Body of pancreas (tissue), 4 donors: ENCODE results near the gene BARHL1. TPM values are rescaled to one million over a fixed set of nuclear protein-coding genes. Genes with fewer than 3 reads are reported as not detected.

Experiments
- ATAC-seq: fragments of 150-250 bp; one replicate; pipeline ENCODE4 v1.9.1; 2016
- DNase-seq, 4 donors: peaks; one replicate each; pipeline ENCODE4 v3.0.0-alpha.2; 2019
- H3K27ac ChIP-seq, 4 donors: fragments of 200-600 bp; sonication (generic); 1 replicate in 3 of 4; 2 replicates in 1 of 4; pipeline versions ENCODE4 v1.5.1 to v1.6.1; 2016 to 2019; ENCODE audit warnings: mild to moderate bottlenecking in 1 of 4, mixed read lengths in 1 of 4, moderate library complexity in 1 of 4
- H3K27me3 ChIP-seq, 2 donors: fragments of 200-600 bp; sonication (generic); one replicate each; pipeline ENCODE4 v1.6.0; 2016; ENCODE audit warnings: mild to moderate bottlenecking in 1 of 2
- H3K36me3 ChIP-seq, 2 donors: fragments of 200-600 bp; sonication (generic); replicated peaks in 1 of 2; 2 replicates each; pipeline ENCODE4 v1.5.1; 2016; ENCODE audit warnings: low read depth in 2 of 2; ENCODE audit not compliant: insufficient read depth in 1 of 2
- H3K4me1 ChIP-seq: fragments of 200-600 bp; sonication (generic); one replicate; pipeline ENCODE4 v1.6.0; 2016
- H3K4me3 ChIP-seq, 2 donors: fragments of 200-600 bp; sonication (generic); 1 replicate in 1 of 2; 2 replicates in 1 of 2; pipeline ENCODE4 v1.5.1; 2016 to 2019
- H3K9me3 ChIP-seq, 3 donors: fragments of 200-600 bp; sonication (generic); 1 replicate in 2 of 3; 2 replicates in 1 of 3; pipeline ENCODE4 v1.5.1; 2016
- CTCF ChIP-seq, 7 experiments: fragments of 450-650 bp in 4 of 7; fragments of 200-600 bp in 3 of 7; sonication (generic) in 3 of 7; IDR thresholded peaks; one replicate each; pipeline ENCODE4 v1.5.1; 2016 to 2019; ENCODE audit warnings: antibody characterized with exemption in 7 of 7
- POLR2A ChIP-seq, 3 donors: fragments of 450-650 bp; IDR thresholded peaks; one replicate each; pipeline ENCODE4 v1.6.1; 2016; ENCODE audit warnings: antibody characterized with exemption in 3 of 3, mild to moderate bottlenecking in 2 of 3
- WGBS, 2 donors: methylation state at CpG; one replicate each; pipeline ENCODE4 v1.1.5; 2017; 5-methylcytosine and 5-hydroxymethylcytosine counted together
- intact Hi-C: fragments of 100-400 bp; cut with DNase I; formaldehyde crosslinking; loops from one replicate; pipeline ENCODE4 v1.15.1; 2023
- total RNA-seq, 2 donors: library from RNA; depleted of rRNA; stranded (reverse); fragments of >200 nt; gene quantifications; one replicate each; pipeline ENCODE4 v1.1.0, GENCODE V29; 2016

Gene BARHL1
- total RNA-seq, 2 donors from 2014 or later: not detected

DNA sequence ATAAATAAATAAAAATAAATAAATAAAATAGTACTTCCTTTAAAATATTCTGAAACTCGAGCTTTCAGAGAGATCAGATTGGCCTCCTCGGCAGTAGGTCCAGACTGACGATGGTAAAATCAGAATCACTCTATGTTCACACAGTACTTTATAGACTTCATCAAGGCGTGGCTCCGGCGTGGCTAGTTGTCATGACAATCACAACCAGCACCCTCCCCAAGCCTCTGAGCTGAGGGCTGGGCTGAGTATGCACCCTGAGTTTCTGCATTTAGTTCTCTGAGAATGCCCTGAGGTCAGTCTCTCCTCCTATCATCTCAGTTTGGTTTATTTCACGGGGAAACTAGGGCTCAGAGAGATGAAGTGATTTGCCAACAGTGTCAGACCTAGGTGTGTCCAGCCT lies 43.3 kb upstream of the BARHL1 start:
- ATAC-seq (no peak), DNase-seq (no peak)
- Histone ChIP-seq H3K9me3 (peaks cover 0 to 5% (median 0%) of the 10 kb centered on the region in 3 donors), H3K36me3 (no peaks in the 10 kb centered on the region), H3K4me1 (no peaks in the 10 kb centered on the region), H3K4me3 (no peak overlapping the region), H3K27ac (no peak overlapping the region), H3K27me3 (no peaks in the 10 kb centered on the region)
- intact Hi-C loops: no loop called here
- TF ChIP-seq POLR2A (IDR thresholded peaks at IDR 0.05): no peak
- TF ChIP-seq CTCF (IDR thresholded peaks at IDR 0.05): no peak
- 85 to 89% methylated on average over 6 to 7 of the region's 7 CpGs for whole genome bisulfite sequencing, 2 donors

DNA sequence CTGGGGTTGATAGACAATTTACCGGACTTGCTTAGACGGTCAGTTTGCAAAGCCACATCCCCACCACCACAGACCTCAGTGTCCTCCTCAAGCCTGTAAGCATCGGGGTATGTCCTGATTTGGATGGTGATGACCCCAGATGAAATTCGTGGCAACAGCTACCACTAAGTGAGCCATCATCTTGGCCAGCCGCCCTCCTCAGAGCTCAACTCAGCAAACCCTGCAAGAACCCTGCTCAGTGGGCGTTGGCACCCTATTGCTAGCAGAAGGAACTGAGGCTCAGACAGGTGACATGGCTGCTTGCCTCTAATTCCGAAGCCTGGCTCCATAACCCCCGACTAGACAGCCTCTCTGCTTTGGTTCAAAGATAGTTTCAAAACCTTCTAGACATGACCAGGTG lies 41.4 kb upstream of the BARHL1 start:
- TF ChIP-seq POLR2A (IDR thresholded peaks at IDR 0.05) (no peak), CTCF (IDR thresholded peaks at IDR 0.05) (no peak)
- Histone ChIP-seq H3K36me3 (no peaks in the 10 kb centered on the region), H3K9me3 (no peaks in the 10 kb centered on the region), H3K4me1 (peaks cover 2% of the 10 kb centered on the region), H3K4me3 (no peak overlapping the region), H3K27me3 (no peaks in the 10 kb centered on the region), H3K27ac (no peak overlapping the region)
- 74 to 93% methylated on average over 4 to 8 of the region's 8 CpGs for WGBS, 2 donors
- intact Hi-C loops: no loop called here
- DNase-seq (no peak), ATAC-seq (no peak)

DNA sequence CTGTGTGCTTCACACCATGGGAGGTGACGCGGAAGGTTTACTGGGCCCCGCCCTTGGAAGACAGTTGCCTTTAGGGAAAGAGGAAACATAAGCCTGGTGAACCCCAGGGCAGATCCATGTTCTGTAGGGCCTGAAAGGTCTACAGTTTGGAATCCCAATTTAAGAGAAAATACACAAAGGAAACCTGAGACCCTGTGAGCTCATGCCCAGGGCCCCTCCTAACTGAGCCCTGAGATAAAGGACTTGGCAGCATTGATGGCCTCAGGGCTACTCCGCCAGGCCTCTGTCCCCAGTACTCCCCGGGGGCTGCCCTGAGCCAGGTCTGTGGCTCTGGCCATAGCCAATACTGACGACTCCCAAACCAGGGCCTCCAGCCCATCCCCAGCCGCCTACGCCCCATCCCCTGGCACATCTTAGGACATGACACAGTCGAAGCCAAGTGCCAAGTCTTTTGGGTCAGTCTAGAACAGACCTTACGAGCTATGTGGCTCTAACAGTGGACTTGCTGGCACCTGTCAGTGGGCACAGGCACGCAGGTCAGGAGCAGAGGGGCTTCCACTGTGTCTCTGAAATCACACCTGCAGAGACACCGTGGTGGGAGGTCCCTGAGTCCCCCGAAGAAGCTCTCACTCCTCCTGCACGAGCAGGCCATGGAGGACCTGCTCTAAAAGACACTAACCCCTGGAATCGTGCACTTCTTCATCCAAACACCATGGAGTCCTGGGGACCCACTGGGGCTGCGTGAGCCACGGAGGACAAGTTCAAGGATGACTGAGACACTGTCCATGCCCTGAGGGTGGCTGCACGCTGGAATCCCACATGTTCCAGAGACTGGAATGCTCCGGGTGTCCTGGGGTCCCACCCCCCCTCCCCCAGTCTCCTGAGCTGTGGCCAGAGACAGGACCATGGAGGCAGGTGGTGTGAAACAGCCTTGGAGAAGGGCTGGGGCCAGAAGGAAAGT lies 40.3 kb upstream of the BARHL1 start:
- H3K36me3 ChIP-seq: no peaks in the 10 kb centered on the region
- DNase-seq: no peak
- no peaks in the 10 kb centered on the region for H3K9me3 ChIP-seq
- TF ChIP-seq CTCF (IDR thresholded peaks at IDR 0.05) (no peak), POLR2A (IDR thresholded peaks at IDR 0.05) (no peak)
- peaks cover 7% of the 10 kb centered on the region for H3K4me1 ChIP-seq
- H3K27ac ChIP-seq: no peak overlapping the region
- intact Hi-C loops: no loop called here
- 85 to 94% methylated on average over 8 to 19 of the region's 19 CpGs for WGBS, 2 donors
- no peaks in the 10 kb centered on the region for H3K27me3 ChIP-seq
- no peak overlapping the region for H3K4me3 ChIP-seq
- ATAC-seq: no peak

DNA sequence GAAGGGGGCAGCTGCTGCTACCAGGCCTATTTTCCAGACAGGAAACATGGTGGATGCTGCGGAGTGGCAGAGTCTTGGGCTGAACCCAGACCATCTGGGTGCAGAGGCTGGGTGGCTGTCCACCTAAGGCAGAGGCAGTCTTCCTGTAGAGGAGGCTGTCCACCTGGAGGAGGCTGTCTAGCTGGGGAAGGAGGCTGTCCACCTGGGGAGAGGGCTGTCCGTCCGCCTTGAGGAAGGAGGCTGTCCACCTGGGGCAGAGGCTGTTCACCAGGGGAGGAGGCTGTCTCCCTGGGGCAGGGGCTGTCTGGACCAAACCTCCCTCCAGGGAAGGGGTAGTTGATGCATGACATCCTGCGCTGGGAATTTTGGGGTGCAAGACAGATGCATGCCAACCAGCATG lies 39.2 kb upstream of the BARHL1 start:
- Histone ChIP-seq H3K4me3 (no peak overlapping the region), H3K36me3 (no peaks in the 10 kb centered on the region), H3K9me3 (no peaks in the 10 kb centered on the region), H3K4me1 (peaks cover 7% of the 10 kb centered on the region), H3K27me3 (no peaks in the 10 kb centered on the region), H3K27ac (no peak overlapping the region)
- TF ChIP-seq POLR2A (IDR thresholded peaks at IDR 0.05) (no peak), CTCF (IDR thresholded peaks at IDR 0.05) (no peak)
- intact Hi-C loops: no loop called here
- DNase-seq (no peak), ATAC-seq (no peak)
- WGBS, 2 donors: 94 to 100% methylated on average over 1 to 4 of the region's 4 CpGs
